Muscle layer of duodenum (tissue), 2 donors: ENCODE data around the gene YWHAB.
"Not testable (repeated sequence)": the region's sequence is repeated elsewhere in the genome, so short reads cannot be mapped to it uniquely, and the experiment has no call there.

ENCODE experiments used
- H3K27ac ChIP-seq: one replicate; pipeline ENCODE4 v1.7.0; 2013; ENCODE audit warnings: mild to moderate bottlenecking, low read length
- H3K27me3 ChIP-seq: one replicate; pipeline ENCODE4 v1.7.0; 2013; ENCODE audit warnings: low read depth, mild to moderate bottlenecking, control low read depth, low read length
- H3K36me3 ChIP-seq, 2 donors: one replicate each; pipeline ENCODE4 v1.7.0; 2013; ENCODE audit warnings: low read length in 2 of 2, control low read depth in 1 of 2, mild to moderate bottlenecking in 1 of 2; ENCODE audit not compliant: insufficient read depth in 2 of 2, control insufficient read depth in 1 of 2
- H3K4me1 ChIP-seq, 2 donors: one replicate each; pipeline ENCODE4 v1.7.0; 2013; ENCODE audit warnings: low read length in 2 of 2, mild to moderate bottlenecking in 2 of 2, control low read depth in 1 of 2, moderate library complexity in 1 of 2; ENCODE audit not compliant: insufficient read depth in 2 of 2, control insufficient read depth in 1 of 2
- H3K4me3 ChIP-seq, 2 donors: one replicate each; pipeline ENCODE4 v1.7.0; 2013; ENCODE audit warnings: low read length in 2 of 2, low read depth in 1 of 2, mild to moderate bottlenecking in 1 of 2
- H3K9me3 ChIP-seq, 2 donors: one replicate each; pipeline ENCODE4 v1.7.0; 2013; ENCODE audit warnings: low read length in 2 of 2, control low read depth in 1 of 2, mild to moderate bottlenecking in 1 of 2; ENCODE audit not compliant: control insufficient read depth in 1 of 2
- donor health status: healthy.

Gene YWHAB

GRCh38 chr20:44850837-44851236 lies 34.7 kb upstream of the YWHAB start:
- Histone ChIP-seq H3K4me1 (no peaks in the 10 kb centered on the region), H3K36me3 (no peaks in the 10 kb centered on the region), H3K27me3 (peaks cover 3% of the 10 kb centered on the region), H3K27ac (no peak overlapping the region), H3K9me3 (no peaks in the 10 kb centered on the region), H3K4me3 (no peak overlapping the region)

- Histone ChIP-seq H3K4me1 (no peaks in the 10 kb centered on the region), H3K27me3 (peaks cover 3% of the 10 kb centered on the region), H3K9me3 (no peaks in the 10 kb centered on the region), H3K27ac (no peak overlapping the region), H3K36me3 (no peaks in the 10 kb centered on the region), H3K4me3 (no peak overlapping the region)
Observed at GRCh38 chr20:44851545-44851944, 34.0 kb upstream of the YWHAB start.

- Histone ChIP-seq H3K9me3 (no peaks in the 10 kb centered on the region), H3K4me3 (no peak overlapping the region), H3K27me3 (no peaks in the 10 kb centered on the region), H3K27ac (no peak overlapping the region), H3K36me3 (no peaks in the 10 kb centered on the region), H3K4me1 (peaks cover 0 to 2% of the 10 kb centered on the region in 2 donors)
Observed at GRCh38 chr20:44856442-44856841, 29.1 kb upstream of the YWHAB start.

- Histone ChIP-seq H3K9me3 (no peaks in the 10 kb centered on the region), H3K36me3 (no peaks in the 10 kb centered on the region), H3K4me3 (no peak overlapping the region), H3K4me1 (peaks cover 0 to 7% of the 10 kb centered on the region in 2 donors), H3K27me3 (no peaks in the 10 kb centered on the region), H3K27ac (no peak overlapping the region)
Observed at GRCh38 chr20:44856856-44857448, 28.6 kb upstream of the YWHAB start.

- no peaks in the 10 kb centered on the region for H3K36me3 ChIP-seq
- peaks cover 0 to 9% of the 10 kb centered on the region in 2 donors for H3K4me1 ChIP-seq
- H3K4me3 ChIP-seq, result no peak overlapping the region
- H3K27me3 ChIP-seq, result no peaks in the 10 kb centered on the region
- no peaks in the 10 kb centered on the region for H3K9me3 ChIP-seq
- no peak overlapping the region for H3K27ac ChIP-seq
Observed at GRCh38 chr20:44858606-44859360, 26.7 kb upstream of the YWHAB start.

- Histone ChIP-seq H3K27ac (no peak overlapping the region), H3K4me1 (peaks cover 0 to 9% of the 10 kb centered on the region in 2 donors)
Observed at GRCh38 chr20:44861531-44862006, 23.9 kb upstream of the YWHAB start.

GRCh38 chr20:44862286-44862685 lies 23.2 kb upstream of the YWHAB start:
- Histone ChIP-seq H3K36me3 (no peaks in the 10 kb centered on the region), H3K27ac (no peak overlapping the region), H3K27me3 (no peaks in the 10 kb centered on the region), H3K4me1 (peaks cover 0 to 9% of the 10 kb centered on the region in 2 donors), H3K9me3 (no peaks in the 10 kb centered on the region), H3K4me3 (no peak overlapping the region)

More at GRCh38 chr20:44861531-44862006, 23.9 kb upstream of the YWHAB start:
- Histone ChIP-seq H3K27me3 (no peaks in the 10 kb centered on the region), H3K36me3 (no peaks in the 10 kb centered on the region), H3K4me3 (no peak overlapping the region), H3K9me3 (no peaks in the 10 kb centered on the region)

GRCh38 chr20:44863365-44864084 lies 22.0 kb upstream of the YWHAB start:
- not testable (repeated sequence) for H3K4me1 ChIP-seq, H3K4me3 ChIP-seq, H3K27me3 ChIP-seq, H3K27ac ChIP-seq, H3K36me3 ChIP-seq, H3K9me3 ChIP-seq

- H3K4me3 ChIP-seq, H3K36me3 ChIP-seq, H3K27ac ChIP-seq, H3K4me1 ChIP-seq, H3K27me3 ChIP-seq, H3K9me3 ChIP-seq: not testable (repeated sequence)
Observed at GRCh38 chr20:44864493-44864892, 21.0 kb upstream of the YWHAB start.

GRCh38 chr20:44866703-44867335 lies 18.7 kb upstream of the YWHAB start:
- H3K36me3 ChIP-seq, result no peaks in the 10 kb centered on the region
- no peak overlapping the region for H3K4me3 ChIP-seq
- H3K27me3 ChIP-seq, result no peaks in the 10 kb centered on the region
- no peak overlapping the region for H3K27ac ChIP-seq
- no peaks in the 10 kb centered on the region for H3K9me3 ChIP-seq
- H3K4me1 ChIP-seq, result peaks cover 0 to 3% of the 10 kb centered on the region in 2 donors

GRCh38 chr20:44869471-44869870 lies 16.0 kb upstream of the YWHAB start:
- no peak overlapping the region for H3K4me3 ChIP-seq
- H3K9me3 ChIP-seq, result no peaks in the 10 kb centered on the region
- H3K4me1 ChIP-seq, result no peaks in the 10 kb centered on the region
- H3K27ac ChIP-seq, result no peak overlapping the region
- H3K27me3 ChIP-seq, result no peaks in the 10 kb centered on the region
- no peaks in the 10 kb centered on the region for H3K36me3 ChIP-seq
